Keratinocyte (primary cell): ENCODE measurements around the gene PLSCR4. TPM values are rescaled to one million over a fixed set of nuclear protein-coding genes. Genes with fewer than 3 reads are reported as not detected.

Source experiments
- DNase-seq: peaks from one replicate; pipeline ENCODE4 v3.0.0-alpha.2; 2011; ENCODE audit warnings: low read depth, missing footprints, low spot score
- FAIRE-seq: peaks from 2 replicates; lab custom pipeline; 2011; peaks lifted over from hg19 to GRCh38; lab: Jason Lieb, UNC
- H2AFZ ChIP-seq: 2 replicates; pipeline ENCODE4 v1.6.0; 2012; ENCODE audit warnings: low read length, control low read depth, inconsistent platforms; ENCODE audit not compliant: control insufficient read depth
- H3K27ac ChIP-seq: 2 replicates; pipeline ENCODE4 v1.5.1; 2011; ENCODE audit warnings: low read length; ENCODE audit not compliant: control insufficient read depth, insufficient read depth
- H3K27me3 ChIP-seq: 3 replicates; pipeline ENCODE4 v1.6.0; 2011; ENCODE audit warnings: low read length; ENCODE audit not compliant: control insufficient read depth, insufficient read depth; ENCODE audit errors: extremely low read depth
- H3K36me3 ChIP-seq, 2 experiments: 2 replicates in 1 of 2; 3 replicates in 1 of 2; pipeline ENCODE4 v1.5.1; 2011; ENCODE audit warnings: low read length in 2 of 2, mild to moderate bottlenecking in 1 of 2; ENCODE audit not compliant: control insufficient read depth in 2 of 2, insufficient read depth in 2 of 2; ENCODE audit errors: extremely low read depth in 1 of 2
- H3K4me1 ChIP-seq: 3 replicates; pipeline ENCODE4 v1.5.1; 2011; ENCODE audit warnings: low read length; ENCODE audit not compliant: control insufficient read depth, insufficient read depth; ENCODE audit errors: extremely low read depth
- H3K4me2 ChIP-seq: 3 replicates; pipeline ENCODE4 v1.6.0; 2011; ENCODE audit warnings: low read depth, low read length; ENCODE audit not compliant: control insufficient read depth, insufficient read depth; ENCODE audit errors: extremely low read depth
- H3K4me3 ChIP-seq, 3 experiments: fragments of 200-600 bp in 1 of 3; sonication (generic) in 1 of 3; 2 replicates in 2 of 3; 3 replicates in 1 of 3; pipeline ENCODE4 v1.5.1; 2011 to 2016; ENCODE audit warnings: low read length in 3 of 3, mild to moderate bottlenecking in 3 of 3, control low read depth in 2 of 3, inconsistent platforms in 1 of 3, low read depth in 1 of 3, mixed read lengths in 1 of 3, mixed run types in 1 of 3, moderate library complexity in 1 of 3; ENCODE audit not compliant: control insufficient read depth in 2 of 3, insufficient read depth in 2 of 3; ENCODE audit errors: extremely low read depth in 1 of 3
- H3K79me2 ChIP-seq: 2 replicates; pipeline ENCODE4 v1.6.0; 2012; ENCODE audit warnings: low read length; ENCODE audit not compliant: control insufficient read depth, insufficient read depth
- H3K9ac ChIP-seq: 3 replicates; pipeline ENCODE4 v1.6.0; 2011; ENCODE audit warnings: low read length; ENCODE audit not compliant: control insufficient read depth, insufficient read depth; ENCODE audit errors: extremely low read depth
- H3K9me1 ChIP-seq: 3 replicates; pipeline ENCODE4 v1.6.0; 2011; ENCODE audit warnings: low read length; ENCODE audit not compliant: control insufficient read depth, insufficient read depth; ENCODE audit errors: extremely low read depth
- H3K9me3 ChIP-seq: 2 replicates; pipeline ENCODE4 v1.5.1; 2012; ENCODE audit warnings: low read depth, low read length; ENCODE audit not compliant: control insufficient read depth
- H4K20me1 ChIP-seq: 3 replicates; pipeline ENCODE4 v1.6.0; 2011; ENCODE audit warnings: low read length; ENCODE audit not compliant: control insufficient read depth, insufficient read depth; ENCODE audit errors: extremely low read depth
- CTCF ChIP-seq, 3 experiments: IDR thresholded peaks in 1 of 3; conservative IDR thresholded peaks in 1 of 3; optimal IDR thresholded peaks in 1 of 3; 2 replicates in 2 of 3; 3 replicates in 1 of 3; pipeline versions ENCODE3 to v1.5.1; 2011; ENCODE audit warnings: low read length in 3 of 3, mild to moderate bottlenecking in 3 of 3, moderate library complexity in 2 of 3, control low read depth in 1 of 3, inconsistent platforms in 1 of 3; ENCODE audit not compliant: insufficient read depth in 2 of 3; ENCODE audit errors: extremely low read depth in 1 of 3
- EZH2 ChIP-seq: IDR thresholded peaks from one replicate; pipeline ENCODE4 v1.6.1; 2012; ENCODE audit warnings: inconsistent platforms, mild to moderate bottlenecking, low read length, moderate library complexity
- dilution Hi-C: fragments of 300-500 bp; cut with MboI; formaldehyde crosslinking; loops from one replicate; pipeline ENCODE4 v1.7.0; 2020; ENCODE audit warnings: low sequenced_read_pairs; ENCODE audit not compliant: extremely low pct_ligation_motif_present
- polyA plus RNA-seq, 5 experiments: library from polyadenylated mRNA; depleted of rRNA in 3 of 5; stranded (reverse) in 3 of 5; stranded (forward) in 1 of 5; unstranded in 1 of 5; fragments of >200 nt; gene quantifications; 1 replicate in 1 of 5; 2 replicates in 3 of 5; 3 replicates in 1 of 5; pipeline versions ENCODE4 v1.2.1 to v1.2.3, GENCODE V29; 2011 to 2012; ENCODE audit warnings: missing spikeins in 2 of 5, low read depth in 1 of 5, low replicate concordance in 1 of 5

Gene PLSCR4
- polyA plus RNA-seq, 1 donor (not counting 4 experiments of a cell fraction or from before 2014, with no cell fraction given): 1.5 TPM

- Histone ChIP-seq H3K9me3 (no peaks in the 10 kb centered on the region), H3K36me3 (no peaks in the 10 kb centered on the region), H3K9ac (no peak overlapping the region), H3K79me2 (no peaks in the 10 kb centered on the region), H3K27me3 (no peaks in the 10 kb centered on the region), H3K27ac (no peak overlapping the region), H3K4me1 (no peaks in the 10 kb centered on the region), H2AFZ (no peak overlapping the region), H3K4me2 (no peak overlapping the region), H3K4me3 (no peak overlapping the region), H3K9me1 (no peaks in the 10 kb centered on the region), H4K20me1 (no peaks in the 10 kb centered on the region)
- dilution Hi-C loops: no loop called here
- TF ChIP-seq EZH2 (no peak), CTCF (optimal IDR thresholded peaks at IDR 0.05 in 1 of 3, IDR thresholded peaks at IDR 0.05 in 1 of 3, conservative IDR thresholded peaks at IDR 0.05 in 1 of 3; ENCODE audit: extremely low read depth in 1 of 3, insufficient read depth in 2 of 3, low read length in 3 of 3) (no peak)
- no peak for FAIRE-seq
- no peak for DNase-seq
Measured at GRCh38 chr3:146279951-146280350, 29.0 kb upstream of the PLSCR4 start.

- no peak for DNase-seq
- Histone ChIP-seq H3K4me2 (no peak overlapping the region), H3K9me3 (no peaks in the 10 kb centered on the region), H2AFZ (no peak overlapping the region), H3K4me1 (no peaks in the 10 kb centered on the region), H3K27ac (no peak overlapping the region), H3K27me3 (no peaks in the 10 kb centered on the region), H3K9ac (no peak overlapping the region), H3K4me3 (no peak overlapping the region), H3K9me1 (no peaks in the 10 kb centered on the region), H3K36me3 (no peaks in the 10 kb centered on the region), H3K79me2 (no peaks in the 10 kb centered on the region), H4K20me1 (no peaks in the 10 kb centered on the region)
- no peak for TF ChIP-seq CTCF (optimal IDR thresholded peaks at IDR 0.05 in 1 of 3, IDR thresholded peaks at IDR 0.05 in 1 of 3, conservative IDR thresholded peaks at IDR 0.05 in 1 of 3; ENCODE audit: extremely low read depth in 1 of 3, insufficient read depth in 2 of 3, low read length in 3 of 3)
- TF ChIP-seq EZH2: no peak
- dilution Hi-C loops: no loop called here
- FAIRE-seq: no peak
Measured at GRCh38 chr3:146279013-146279412, 28.1 kb upstream of the PLSCR4 start.
